Measurements from ENCODE around the gene ANXA5. TPM values are rescaled to one million over a fixed set of nuclear protein-coding genes. Genes with fewer than 3 reads are reported as not detected.

The ANXA5 gene
- total and polyA plus RNA-seq, 7 donors = 59.1 to 264 (median 116) TPM

DNA sequence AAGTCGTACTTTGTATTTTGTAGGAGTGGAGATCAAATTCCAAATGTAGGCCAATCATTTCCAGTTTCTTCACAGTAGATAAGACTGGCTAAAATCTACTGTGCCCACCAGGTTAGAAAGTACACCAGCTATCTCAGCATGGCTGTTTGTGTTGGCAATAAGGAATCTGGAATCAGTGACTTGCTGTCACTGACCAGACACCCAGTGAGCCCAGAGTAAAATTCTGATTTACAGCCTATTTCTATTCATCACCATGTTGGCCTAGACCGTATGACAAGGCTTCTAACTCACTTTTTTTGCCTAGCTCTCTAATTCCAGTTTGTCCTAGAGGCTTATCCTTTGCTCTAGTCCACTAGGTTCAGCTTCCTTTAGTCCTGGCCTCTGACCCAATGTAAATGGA is 42.8 kb upstream of the ANXA5 start:
- Histone ChIP-seq H3K27me3 (ENCODE audit: insufficient read depth in 3 of 3, low read length in 2 of 3) (peaks cover 0 to 3% (median 0%) of the 10 kb centered on the region in 3 donors), H3K4me3 (no peak overlapping the region), H3K4me1 (no peaks in the 10 kb centered on the region), H3K36me3 (ENCODE audit: insufficient read depth in 1 of 2, low read depth in 1 of 2) (no peaks in the 10 kb centered on the region), H3K9me3 (no peaks in the 10 kb centered on the region), H3K27ac (no peak overlapping the region)
- no peak for ATAC-seq
- intact Hi-C loops (cut with DNase I) = loop anchor here (5.0 to 10.0 kb wide), 2 partner anchors 367 to 545 kb away; no protein-coding TSS in a partner anchor
- no peak for DNase-seq
- TF ChIP-seq, protein P1, sequence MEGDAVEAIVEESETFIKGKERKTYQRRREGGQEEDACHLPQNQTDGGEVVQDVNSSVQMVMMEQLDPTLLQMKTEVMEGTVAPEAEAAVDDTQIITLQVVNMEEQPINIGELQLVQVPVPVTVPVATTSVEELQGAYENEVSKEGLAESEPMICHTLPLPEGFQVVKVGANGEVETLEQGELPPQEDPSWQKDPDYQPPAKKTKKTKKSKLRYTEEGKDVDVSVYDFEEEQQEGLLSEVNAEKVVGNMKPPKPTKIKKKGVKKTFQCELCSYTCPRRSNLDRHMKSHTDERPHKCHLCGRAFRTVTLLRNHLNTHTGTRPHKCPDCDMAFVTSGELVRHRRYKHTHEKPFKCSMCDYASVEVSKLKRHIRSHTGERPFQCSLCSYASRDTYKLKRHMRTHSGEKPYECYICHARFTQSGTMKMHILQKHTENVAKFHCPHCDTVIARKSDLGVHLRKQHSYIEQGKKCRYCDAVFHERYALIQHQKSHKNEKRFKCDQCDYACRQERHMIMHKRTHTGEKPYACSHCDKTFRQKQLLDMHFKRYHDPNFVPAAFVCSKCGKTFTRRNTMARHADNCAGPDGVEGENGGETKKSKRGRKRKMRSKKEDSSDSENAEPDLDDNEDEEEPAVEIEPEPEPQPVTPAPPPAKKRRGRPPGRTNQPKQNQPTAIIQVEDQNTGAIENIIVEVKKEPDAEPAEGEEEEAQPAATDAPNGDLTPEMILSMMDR (IDR thresholded peaks at IDR 0.05) = no peak
- whole genome bisulfite sequencing, 3 donors = 27 to 46% (median 40%) methylated on average over 2 of the region's 2 CpGs

DNA sequence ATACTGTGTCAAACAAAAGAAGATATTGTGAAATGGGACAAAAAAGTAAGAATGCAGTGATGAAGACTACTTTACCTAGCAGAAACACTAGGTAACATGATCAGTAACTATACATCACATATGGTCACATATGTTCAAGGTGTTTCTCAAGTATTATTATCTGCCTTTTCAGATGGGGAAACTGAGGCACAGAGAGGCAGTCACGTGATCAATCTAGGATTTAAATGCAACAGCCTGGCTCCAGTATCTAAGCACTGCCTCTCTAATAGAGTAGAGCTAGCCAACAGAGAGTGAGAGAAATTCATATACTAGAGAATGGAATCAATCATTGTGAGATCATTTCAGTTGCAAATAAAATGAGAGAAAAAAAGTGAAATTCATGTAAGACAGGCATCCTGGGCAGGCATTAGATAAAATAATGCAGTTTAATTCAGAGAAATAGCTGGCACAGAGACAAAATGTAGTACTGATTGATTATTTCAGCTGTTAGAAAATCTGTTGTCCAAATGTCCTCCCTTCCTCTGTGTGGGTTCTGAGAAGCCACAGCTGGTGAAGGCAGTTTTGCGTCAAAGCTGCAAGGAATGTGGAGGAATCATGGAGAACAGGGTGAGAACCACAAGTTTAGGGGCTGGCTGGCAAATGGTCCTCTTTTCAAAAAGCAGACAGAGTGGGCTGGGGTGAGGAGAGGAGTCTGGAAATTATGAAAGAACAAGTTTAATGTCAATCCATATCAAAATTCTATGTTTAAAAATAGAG is 42.2 kb upstream of the ANXA5 start:
- Histone ChIP-seq H3K36me3 (ENCODE audit: insufficient read depth in 1 of 2, low read depth in 1 of 2) (no peaks in the 10 kb centered on the region), H3K27ac (no peak overlapping the region), H3K4me3 (no peak overlapping the region), H3K27me3 (ENCODE audit: insufficient read depth in 3 of 3, low read length in 2 of 3) (peaks cover 0 to 3% (median 0%) of the 10 kb centered on the region in 3 donors), H3K9me3 (no peaks in the 10 kb centered on the region), H3K4me1 (no peaks in the 10 kb centered on the region)
- 39 to 49% (median 42%) methylated on average over 2 of the region's 2 CpGs for WGBS, 3 donors
- ATAC-seq (no peak), DNase-seq (no peak)
- intact Hi-C loops (cut with DNase I) = loop anchor here (5.0 to 10.0 kb wide), 2 partner anchors 367 to 544 kb away; no protein-coding TSS in a partner anchor
- TF ChIP-seq, protein P1 (IDR thresholded peaks at IDR 0.05) = no peak

DNA sequence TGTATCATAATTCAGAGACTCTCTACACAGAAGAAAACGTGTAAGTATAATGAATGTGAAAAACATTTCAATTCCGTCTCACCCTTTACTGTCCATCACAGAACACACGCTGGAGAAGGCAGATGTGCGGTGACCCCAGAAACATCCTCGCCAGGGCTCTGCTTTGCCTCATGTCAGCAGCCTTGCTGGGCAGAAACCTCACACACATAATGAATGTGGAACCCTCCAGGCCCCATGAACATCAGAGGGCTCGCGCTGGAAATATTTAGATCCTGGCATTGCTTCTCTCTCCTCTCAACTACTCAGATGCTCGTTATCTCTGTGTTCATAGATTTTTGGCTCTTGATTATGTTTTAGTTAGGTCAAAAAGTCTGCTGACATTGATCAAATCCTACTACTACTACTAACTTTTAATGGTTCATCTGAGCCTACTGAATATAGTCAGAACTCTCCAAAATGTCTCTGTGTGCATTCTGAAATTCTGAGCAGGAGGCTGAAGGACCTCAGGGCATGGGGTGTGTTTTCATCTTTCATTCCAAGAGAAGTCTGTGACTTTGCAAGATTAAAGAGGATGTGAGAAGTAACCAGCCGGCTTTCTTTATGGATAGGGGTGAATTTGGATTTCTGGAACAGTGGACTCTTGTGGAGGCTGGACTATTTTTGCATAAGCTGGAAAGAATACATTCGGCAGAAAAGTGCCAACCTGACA is 41.2 kb upstream of the ANXA5 start:
- Histone ChIP-seq H3K9me3 (no peaks in the 10 kb centered on the region), H3K27ac (no peak overlapping the region), H3K4me1 (no peaks in the 10 kb centered on the region), H3K4me3 (no peak overlapping the region), H3K36me3 (ENCODE audit: insufficient read depth in 1 of 2, low read depth in 1 of 2) (no peaks in the 10 kb centered on the region), H3K27me3 (ENCODE audit: insufficient read depth in 3 of 3, low read length in 2 of 3) (peaks cover 0 to 3% (median 0%) of the 10 kb centered on the region in 3 donors)
- 55 to 61% (median 56%) methylated on average over 10 of the region's 10 CpGs for WGBS, 3 donors
- no peak for DNase-seq
- intact Hi-C loops (cut with DNase I) = loop anchor here (2.0 to 10.0 kb wide), 3 partner anchors 253 to 543 kb away; no protein-coding TSS in a partner anchor
- no peak for ATAC-seq
- TF ChIP-seq, protein P1 (IDR thresholded peaks at IDR 0.05) = no peak

DNA sequence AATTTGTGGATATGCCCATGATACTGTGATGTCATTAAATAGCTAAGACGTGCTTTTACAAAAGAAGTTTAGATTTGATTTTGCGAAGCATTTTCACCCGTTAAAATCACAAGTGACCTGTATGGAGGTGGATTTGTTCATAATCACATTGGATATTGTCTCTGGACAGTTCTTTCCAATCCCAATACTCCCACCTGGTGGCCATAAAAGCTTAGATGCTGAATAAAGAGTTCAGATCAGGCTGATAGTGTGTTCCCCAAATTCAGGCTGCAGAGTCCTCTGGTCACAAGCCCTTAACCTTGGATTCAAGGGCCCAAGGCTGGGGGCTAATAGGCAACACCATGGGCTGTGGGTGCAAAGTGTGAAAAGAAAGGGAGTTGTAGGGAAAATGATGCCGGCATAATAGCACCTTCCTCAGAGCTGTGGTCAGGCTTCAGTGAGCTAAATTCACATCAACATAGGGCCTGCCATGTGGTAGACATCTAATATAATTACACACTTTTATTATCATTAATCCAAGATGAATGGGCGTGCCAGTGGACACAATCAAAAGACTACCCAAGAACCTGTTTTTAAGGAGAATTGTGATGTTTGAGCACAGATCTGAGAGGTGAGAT is 40.1 kb upstream of the ANXA5 start:
- intact Hi-C loops (cut with DNase I) = loop anchor here (2.0 to 10.0 kb wide), 3 partner anchors 252 to 542 kb away; no protein-coding TSS in a partner anchor
- H3K36me3 ChIP-seq (ENCODE audit: insufficient read depth in 1 of 2, low read depth in 1 of 2) = no peaks in the 10 kb centered on the region
- H3K9me3 ChIP-seq = no peaks in the 10 kb centered on the region
- DNase-seq = no peak
- peak in 2 of 4 donors; percentile 39 to 67 for ATAC-seq
- TF ChIP-seq, protein P1 (IDR thresholded peaks at IDR 0.05) = peak; percentile 45
- H3K27me3 ChIP-seq (ENCODE audit: insufficient read depth in 3 of 3, low read length in 2 of 3) = peaks cover 0 to 3% (median 0%) of the 10 kb centered on the region in 3 donors
- WGBS, 3 donors = 64 to 75% (median 65%) methylated on average over 5 of the region's 5 CpGs
- H3K4me3 ChIP-seq = no peak overlapping the region
- H3K27ac ChIP-seq = no peak overlapping the region
- H3K4me1 ChIP-seq = no peaks in the 10 kb centered on the region

Measured in psoas muscle (tissue), 8 donors.